GM18499 (cell line): Measurements from ENCODE around the gene ANKDD1A.

Experiments used
- ATAC-seq: cut with Tn5 transposase; IDR thresholded peaks from one replicate; pipeline ENCODE4 v1.9.1; 2021; ENCODE audit warnings: moderate number of reproducible peaks; ENCODE audit not compliant: insufficient read depth, unreplicated experiment

ANKDD1A gene

DNA sequence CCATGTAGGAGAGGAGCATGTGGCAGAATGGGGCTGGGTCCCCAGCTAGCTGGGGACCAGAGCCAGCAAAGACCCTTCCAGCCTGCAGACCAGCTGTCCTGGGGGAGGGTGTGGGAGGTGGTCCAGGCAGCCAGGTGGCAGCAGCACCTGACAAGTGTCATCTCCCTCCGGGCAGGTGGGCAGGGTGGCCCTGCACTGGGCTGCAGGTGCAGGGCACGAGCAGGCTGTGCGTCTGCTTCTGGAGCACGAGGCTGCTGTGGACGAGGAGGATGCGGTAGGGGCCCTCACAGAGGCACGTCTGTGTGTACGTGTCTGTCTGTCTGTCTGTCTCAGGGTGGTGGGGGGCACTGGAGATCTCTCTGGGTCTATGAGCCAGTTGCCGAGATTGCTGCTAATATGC is 5.5 kb downstream of the ANKDD1A start:
- no peak for ATAC-seq

DNA sequence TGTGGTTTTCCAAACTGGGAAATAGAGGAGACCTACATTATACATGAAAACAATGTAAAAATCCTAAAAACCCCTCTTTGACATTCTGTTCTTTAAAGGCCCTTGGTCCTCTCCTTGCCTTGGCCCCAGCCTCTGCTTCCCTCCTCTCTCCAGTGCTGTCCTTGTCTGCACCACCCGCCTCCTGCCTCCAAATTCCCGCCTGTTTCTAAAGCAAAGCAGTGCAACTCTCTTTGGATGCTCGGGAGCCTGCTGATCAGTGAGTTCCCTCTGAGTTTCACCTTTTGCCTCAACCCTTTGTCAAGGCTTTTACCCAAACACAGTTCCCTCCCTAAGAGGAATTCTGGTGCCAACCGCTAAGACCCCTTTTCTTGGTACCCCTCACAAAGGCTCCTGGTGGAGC is 8.0 kb downstream of the ANKDD1A start:
- no peak for ATAC-seq

DNA sequence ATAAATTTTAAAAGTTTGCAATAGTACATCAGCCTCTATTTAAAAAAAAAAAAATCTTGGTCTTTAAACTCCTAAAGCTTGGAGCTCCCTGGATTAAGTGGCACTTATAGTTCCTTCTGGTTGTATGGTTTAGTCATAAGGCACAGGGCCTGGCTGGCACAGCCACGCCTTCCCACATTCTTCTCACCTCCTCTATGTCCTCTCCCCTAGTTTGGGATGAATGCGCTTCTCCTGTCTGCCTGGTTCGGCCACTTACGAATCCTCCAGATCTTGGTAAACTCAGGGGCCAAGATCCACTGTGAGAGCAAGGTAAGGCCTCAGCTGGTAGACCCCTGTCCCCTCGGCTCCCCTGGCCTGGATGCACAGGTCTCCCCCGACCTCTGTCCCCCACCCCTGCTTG is 10.0 kb downstream of the ANKDD1A start:
- no peak for ATAC-seq

- ATAC-seq: no peak
Measured at GRCh38 chr15:64923546-64923945, 11.8 kb downstream of the ANKDD1A start.

DNA sequence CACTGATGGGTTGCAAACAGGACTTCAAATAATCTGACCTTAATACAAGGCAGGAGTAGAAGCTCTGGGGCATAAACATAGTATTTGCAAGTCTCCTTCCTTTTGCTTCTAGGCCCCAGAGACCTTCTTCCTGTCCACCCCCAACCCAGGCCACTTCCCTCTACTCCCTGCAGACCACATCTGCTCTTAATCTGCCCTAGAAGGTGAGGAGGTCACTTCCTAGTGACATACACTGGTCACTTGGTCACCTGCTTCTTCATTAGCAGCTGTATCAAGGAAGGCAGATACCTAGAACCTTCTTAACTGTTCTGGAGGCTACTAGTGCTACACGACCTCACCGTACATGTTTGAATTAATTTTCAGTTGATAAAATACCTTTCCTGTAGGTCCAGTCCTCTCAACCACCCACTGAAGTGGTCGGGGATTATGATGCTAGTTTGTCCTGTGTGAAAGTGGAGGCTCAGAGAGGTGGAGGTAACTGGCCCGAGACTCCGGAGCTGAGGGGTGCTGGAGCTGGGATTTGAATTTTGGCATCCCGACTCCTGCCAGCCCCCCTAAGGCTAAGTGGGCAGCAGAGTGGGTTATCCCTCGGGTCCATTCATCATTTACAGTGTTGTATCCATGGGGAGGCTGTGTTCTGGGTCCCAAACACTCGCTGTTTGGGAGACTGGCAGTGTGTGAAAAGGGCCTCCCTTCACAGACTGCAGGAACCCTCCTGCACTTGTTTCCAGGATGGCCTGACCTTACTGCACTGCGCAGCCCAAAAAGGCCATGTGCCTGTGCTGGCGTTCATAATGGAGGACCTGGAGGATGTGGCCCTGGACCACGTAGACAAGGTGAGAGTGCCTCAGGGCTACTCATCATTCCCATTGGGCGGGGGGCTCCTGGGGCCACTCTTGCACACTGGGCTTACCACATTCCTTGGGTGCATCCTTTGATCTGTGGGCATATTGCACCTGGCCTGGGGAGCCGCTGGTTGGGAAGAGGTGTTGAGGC is 13.9 kb downstream of the ANKDD1A start:
- ATAC-seq: no peak

- ATAC-seq: no peak
Measured at GRCh38 chr15:64926661-64927060, 15.0 kb downstream of the ANKDD1A start.

DNA sequence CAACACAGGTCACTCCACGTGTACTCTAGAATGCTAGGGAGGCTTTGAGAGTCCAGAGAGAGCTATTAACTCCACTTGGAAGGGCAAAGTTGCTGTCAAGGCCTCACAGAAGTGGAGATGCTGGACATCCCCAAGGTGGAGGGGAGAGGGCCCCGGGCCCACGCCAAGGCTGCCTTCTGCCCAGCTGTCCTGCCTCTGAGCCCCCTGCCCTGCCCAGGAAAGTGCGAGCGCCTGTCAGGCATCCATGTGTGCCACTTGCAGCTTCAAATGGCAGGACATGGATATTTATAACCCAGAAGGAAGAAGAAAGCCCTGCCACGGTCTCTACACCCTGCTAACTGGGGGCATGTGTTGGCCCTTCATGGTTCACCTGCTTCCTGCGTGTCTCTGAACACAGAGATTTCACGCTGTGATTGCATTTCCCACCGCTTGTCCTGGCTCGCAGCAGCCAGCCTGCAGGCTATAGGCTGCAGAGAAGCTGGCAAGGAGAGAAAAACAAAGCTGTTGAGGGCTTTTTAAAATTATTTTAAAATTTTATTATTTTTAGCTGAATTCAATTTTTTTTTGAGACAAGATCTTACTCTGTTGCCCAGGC is 17.0 kb downstream of the ANKDD1A start:
- no peak for ATAC-seq

DNA sequence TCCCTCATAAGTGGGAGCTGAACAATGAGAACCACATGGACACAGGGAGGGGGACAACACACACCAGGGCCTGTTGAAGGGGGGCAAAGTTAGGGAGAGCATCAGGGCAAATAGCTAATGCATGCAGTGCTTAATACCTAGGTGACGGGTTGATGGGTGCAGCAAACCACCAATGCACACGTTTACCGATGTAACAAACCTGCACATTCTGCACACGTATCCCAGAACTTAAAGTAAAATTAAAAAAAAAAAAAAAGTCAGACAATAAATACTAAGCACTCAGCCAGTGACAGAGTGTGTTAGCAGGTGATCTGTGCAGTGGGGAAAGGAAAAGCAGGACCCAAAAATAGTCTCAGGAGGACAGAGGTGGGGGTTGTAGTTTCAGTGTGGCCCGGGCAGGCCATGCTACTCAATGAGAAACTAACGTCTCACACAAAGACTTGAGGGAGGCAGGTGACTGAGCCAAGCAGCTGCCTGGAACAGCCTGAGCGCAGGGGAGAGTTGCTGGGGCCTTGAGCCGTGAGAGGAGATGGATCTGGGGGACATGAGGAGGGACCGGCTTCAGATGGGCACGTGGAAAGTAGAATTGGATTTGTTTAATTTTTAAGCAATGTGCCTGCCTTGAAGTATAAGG is 18.4 kb downstream of the ANKDD1A start:
- ATAC-seq: no peak

DNA sequence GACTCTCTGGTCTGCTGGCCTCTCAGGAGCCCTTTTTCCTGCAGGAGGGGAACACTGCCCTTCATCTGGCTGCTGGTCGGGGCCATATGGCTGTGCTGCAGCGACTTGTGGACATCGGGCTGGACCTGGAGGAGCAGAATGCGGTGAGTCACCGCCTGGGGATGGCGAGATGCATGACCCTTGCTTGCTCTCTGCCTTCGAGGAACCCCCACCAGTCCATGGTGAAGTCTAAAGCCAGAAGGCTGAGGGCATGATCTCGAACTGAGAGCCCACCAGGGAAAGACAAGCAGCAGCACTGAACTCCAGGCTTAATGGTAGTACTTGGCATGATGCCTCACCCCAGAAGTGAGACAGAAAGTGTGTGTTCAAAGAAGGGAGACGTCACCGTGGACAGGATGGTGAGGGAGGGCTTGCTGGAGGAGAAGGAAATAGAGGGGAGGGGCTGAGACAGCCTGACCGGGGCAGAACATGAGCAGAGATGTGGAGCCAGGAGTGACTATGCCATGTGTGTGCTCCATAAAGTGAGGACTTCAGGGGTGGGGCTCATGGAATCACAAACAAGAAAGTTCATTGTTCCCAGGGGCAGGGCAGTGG is 19.2 kb downstream of the ANKDD1A start:
- no peak for ATAC-seq

GRCh38 chr15:64931381-64931780 is 19.7 kb downstream of the ANKDD1A start:
- no peak for ATAC-seq

DNA sequence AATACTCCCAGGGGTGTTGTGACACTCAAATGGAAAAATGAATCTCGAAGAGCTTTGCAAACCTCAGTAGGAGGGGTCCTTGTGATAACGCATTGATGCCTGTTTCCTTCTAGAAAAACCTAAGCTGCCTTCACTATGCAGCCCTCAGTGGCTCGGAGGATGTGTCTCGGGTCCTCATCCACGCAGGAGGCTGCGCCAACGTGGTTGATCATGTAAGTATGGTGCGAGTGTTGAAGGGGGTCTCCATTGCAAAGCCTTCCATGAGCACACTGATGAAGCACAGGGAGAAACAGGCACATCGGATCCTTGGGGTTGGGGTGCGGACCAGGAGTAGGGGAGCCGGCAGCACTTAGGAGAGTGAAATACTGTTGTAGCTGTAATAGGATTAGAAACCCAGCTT is 22.3 kb downstream of the ANKDD1A start:
- ATAC-seq: no peak

DNA sequence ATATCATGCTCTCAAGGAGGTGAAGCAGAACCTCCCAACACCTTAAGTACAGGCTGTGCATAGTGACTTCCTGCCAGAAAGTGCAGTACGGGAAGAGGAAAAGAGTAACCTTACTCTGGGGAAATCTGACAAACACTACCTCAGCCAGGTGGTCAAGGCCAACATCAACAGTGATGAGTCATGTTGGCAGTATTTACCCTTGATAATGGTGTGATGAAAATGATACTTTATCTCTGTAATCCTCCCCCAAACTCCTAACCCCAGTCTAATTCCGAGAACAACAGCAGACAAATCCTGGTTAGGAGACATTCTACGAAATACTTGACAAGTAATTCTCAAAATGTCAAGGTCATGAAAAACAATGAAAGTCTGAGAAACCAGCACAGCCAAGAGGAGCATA is 26.5 kb downstream of the ANKDD1A start:
- ATAC-seq: no peak

GRCh38 chr15:64942356-64942755 is 30.7 kb downstream of the ANKDD1A start:
- no peak for ATAC-seq

GRCh38 chr15:64943512-64944225 is 32.0 kb downstream of the ANKDD1A start:
- no peak for ATAC-seq

- ATAC-seq: no peak
Measured at GRCh38 chr15:64944961-64945360, 33.3 kb downstream of the ANKDD1A start.

- ATAC-seq: no peak
Measured at GRCh38 chr15:64947211-64947610, 35.5 kb downstream of the ANKDD1A start.

DNA sequence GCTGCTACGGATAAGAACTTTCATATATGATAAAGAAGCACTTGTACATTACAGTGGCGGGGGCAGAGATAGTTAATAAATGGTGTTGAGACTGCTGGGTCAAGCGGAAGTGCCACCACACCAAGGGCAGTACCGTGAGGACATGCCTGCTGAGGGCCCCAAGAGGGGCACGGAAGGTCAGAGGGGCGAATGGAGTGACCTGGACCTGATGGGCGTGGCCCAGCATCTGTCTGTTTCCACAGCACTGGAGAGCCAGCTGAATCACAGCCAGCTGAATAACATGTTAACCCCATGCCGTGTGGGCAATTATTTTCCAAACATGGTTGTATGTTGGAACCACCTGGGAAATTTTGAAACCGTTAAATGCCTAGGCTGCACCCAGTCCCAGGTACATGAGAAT is 37.2 kb downstream of the ANKDD1A start:
- ATAC-seq: no peak

GRCh38 chr15:64949383-64950186 is 37.9 kb downstream of the ANKDD1A start:
- no peak for ATAC-seq

- ATAC-seq: no peak
Measured at GRCh38 chr15:64950888-64951287, 39.2 kb downstream of the ANKDD1A start.
